ENCODE results near the gene METTL15.
"Not testable (repeated sequence)": the region's sequence is repeated elsewhere in the genome, so short reads cannot be mapped to it uniquely, and the experiment has no call there.

METTL15 gene

GRCh38 chr11:28099715-28100114 is 8.5 kb upstream of the METTL15 start:
- no peak overlapping the region for H2BK120ac ChIP-seq (ENCODE audit: low read depth, low read length)
- H4K8ac ChIP-seq (ENCODE audit: low read depth, low read length), result no peak overlapping the region
- no peak for DNase-seq (ENCODE audit: low spot score)
- no peak overlapping the region for H3K14ac ChIP-seq (ENCODE audit: low read length)
- no peak overlapping the region for H2AK5ac ChIP-seq (ENCODE audit: low read depth, low read length)
- H3K4me2 ChIP-seq (ENCODE audit: insufficient read depth, low read length, poor library complexity, severe bottlenecking), result no peak overlapping the region
- H2BK12ac ChIP-seq (ENCODE audit: low read length), result no peak overlapping the region
- no peak overlapping the region for H3K4me3 ChIP-seq (ENCODE audit: low read length in 2 of 2)
- no peak overlapping the region for H4K91ac ChIP-seq (ENCODE audit: low read depth, low read length, poor library complexity)
- no peak overlapping the region for H2AFZ ChIP-seq (ENCODE audit: low read length)
- no CpG with 5 or more reads among the region's 1 CpG for WGBS, 2 donors (ENCODE audit: extremely low coverage in 2 of 2, insufficient read length in 2 of 2, insufficient replicate concordance in 1 of 2)
- H3K9ac ChIP-seq (ENCODE audit: low read depth, low read length, poor library complexity), result no peak overlapping the region
- no peak overlapping the region for H2BK15ac ChIP-seq (ENCODE audit: low read length)
- no peak overlapping the region for H3K23ac ChIP-seq (ENCODE audit: low read depth, low read length, poor library complexity)
- no peak overlapping the region for H3K18ac ChIP-seq (ENCODE audit: low read length)
- H3K27me3 ChIP-seq (ENCODE audit: control insufficient read depth in 3 of 3, insufficient read depth in 3 of 3, low read depth in 1 of 3, low read length in 3 of 3), result no peaks in the 10 kb centered on the region
- no peak overlapping the region for H2BK5ac ChIP-seq (ENCODE audit: low read length)
- H3K4me1 ChIP-seq (ENCODE audit: control insufficient read depth in 2 of 2, insufficient read depth in 1 of 2, low read depth in 1 of 2, low read length in 2 of 2), result peaks cover 0 to 4% of the 10 kb centered on the region in 2 donors
- H3K4ac ChIP-seq (ENCODE audit: low read length), result no peak overlapping the region
- H3K36me3 ChIP-seq (replicated peaks in 1 of 2; ENCODE audit: control insufficient read depth in 2 of 2, insufficient read depth in 2 of 2, low read length in 2 of 2), result peaks cover 2 to 34% of the 10 kb centered on the region in 2 donors
- no peaks in the 10 kb centered on the region for H3K9me3 ChIP-seq (replicated peaks in 1 of 2; ENCODE audit: control insufficient read depth in 2 of 2, insufficient read depth in 1 of 2, low read depth in 1 of 2, low read length in 2 of 2)
- no peaks in the 10 kb centered on the region for H3K79me1 ChIP-seq (ENCODE audit: low read depth, low read length)
- H3K27ac ChIP-seq (replicated peaks; ENCODE audit: low read length), result no peak overlapping the region

DNA sequence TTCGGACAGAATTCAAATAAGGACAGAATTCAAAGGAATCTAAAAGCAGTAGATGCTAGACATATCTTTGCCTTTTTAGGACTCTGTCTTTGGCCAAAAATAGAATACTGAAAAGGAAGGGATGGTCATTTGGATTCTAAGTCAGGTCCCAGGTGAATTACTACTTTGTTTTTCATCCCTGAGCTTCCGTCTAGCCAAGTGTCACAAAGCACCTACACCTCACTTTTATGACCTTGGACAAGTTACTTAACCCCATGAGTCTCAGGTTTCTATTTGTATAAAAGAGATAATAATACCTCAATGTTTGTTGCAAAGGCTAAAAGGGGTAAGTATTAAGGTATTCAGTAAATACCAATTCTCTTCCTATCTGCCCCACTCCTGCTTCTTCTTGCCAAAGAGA is 7.5 kb upstream of the METTL15 start:
- Histone ChIP-seq H3K79me1 (ENCODE audit: low read depth, low read length) (no peaks in the 10 kb centered on the region), H3K36me3 (replicated peaks in 1 of 2; ENCODE audit: control insufficient read depth in 2 of 2, insufficient read depth in 2 of 2, low read length in 2 of 2) (peaks cover 0 to 25% of the 10 kb centered on the region in 2 donors), H3K4ac (ENCODE audit: low read length) (no peak overlapping the region), H3K14ac (ENCODE audit: low read length) (no peak overlapping the region), H3K4me3 (ENCODE audit: low read length in 2 of 2) (no peak overlapping the region), H3K9ac (ENCODE audit: low read depth, low read length, poor library complexity) (no peak overlapping the region), H4K8ac (ENCODE audit: low read depth, low read length) (no peak overlapping the region), H2AK5ac (ENCODE audit: low read depth, low read length) (no peak overlapping the region), H3K4me1 (ENCODE audit: control insufficient read depth in 2 of 2, insufficient read depth in 1 of 2, low read depth in 1 of 2, low read length in 2 of 2) (peaks cover 0 to 4% of the 10 kb centered on the region in 2 donors), H2AFZ (ENCODE audit: low read length) (no peak overlapping the region), H2BK12ac (ENCODE audit: low read length) (no peak overlapping the region), H2BK120ac (ENCODE audit: low read depth, low read length) (no peak overlapping the region), H3K27me3 (ENCODE audit: control insufficient read depth in 3 of 3, insufficient read depth in 3 of 3, low read depth in 1 of 3, low read length in 3 of 3) (no peaks in the 10 kb centered on the region), H3K27ac (replicated peaks; ENCODE audit: low read length) (no peak overlapping the region), H2BK5ac (ENCODE audit: low read length) (no peak overlapping the region), H3K4me2 (ENCODE audit: insufficient read depth, low read length, poor library complexity, severe bottlenecking) (no peak overlapping the region), H3K9me3 (replicated peaks in 1 of 2; ENCODE audit: control insufficient read depth in 2 of 2, insufficient read depth in 1 of 2, low read depth in 1 of 2, low read length in 2 of 2) (no peaks in the 10 kb centered on the region), H2BK15ac (ENCODE audit: low read length) (no peak overlapping the region), H4K91ac (ENCODE audit: low read depth, low read length, poor library complexity) (no peak overlapping the region), H3K18ac (ENCODE audit: low read length) (no peak overlapping the region), H3K23ac (ENCODE audit: low read depth, low read length, poor library complexity) (no peak overlapping the region)
- DNase-seq (ENCODE audit: low spot score), result no peak
- WGBS, 2 donors (ENCODE audit: extremely low coverage in 2 of 2, insufficient read length in 2 of 2, insufficient replicate concordance in 1 of 2), result no CpG with 5 or more reads among the region's 2 CpGs

DNA sequence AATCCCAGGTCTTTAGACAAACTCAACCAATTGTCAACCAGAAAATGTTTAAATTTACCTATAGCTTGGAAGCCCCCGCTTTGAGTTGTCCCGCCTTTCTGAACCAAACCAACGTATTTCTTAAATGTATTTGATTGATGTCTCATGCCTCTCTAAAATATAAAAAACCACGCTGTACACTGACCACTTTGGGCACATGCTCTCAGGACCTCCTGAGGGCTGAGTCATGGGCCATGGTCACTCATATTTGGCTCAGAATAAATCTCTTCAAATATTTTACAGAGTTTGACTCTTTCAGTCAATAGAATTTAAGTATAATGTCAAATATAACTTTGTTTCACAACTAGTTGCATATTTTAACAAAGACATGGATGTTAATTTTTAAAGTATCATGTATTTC is 5.9 kb upstream of the METTL15 start:
- not testable (repeated sequence) for H3K4me2 ChIP-seq (ENCODE audit: insufficient read depth, low read length, poor library complexity, severe bottlenecking); H3K36me3 ChIP-seq (replicated peaks in 1 of 2; ENCODE audit: control insufficient read depth in 2 of 2, insufficient read depth in 2 of 2, low read length in 2 of 2); H3K18ac ChIP-seq (ENCODE audit: low read length)

DNA sequence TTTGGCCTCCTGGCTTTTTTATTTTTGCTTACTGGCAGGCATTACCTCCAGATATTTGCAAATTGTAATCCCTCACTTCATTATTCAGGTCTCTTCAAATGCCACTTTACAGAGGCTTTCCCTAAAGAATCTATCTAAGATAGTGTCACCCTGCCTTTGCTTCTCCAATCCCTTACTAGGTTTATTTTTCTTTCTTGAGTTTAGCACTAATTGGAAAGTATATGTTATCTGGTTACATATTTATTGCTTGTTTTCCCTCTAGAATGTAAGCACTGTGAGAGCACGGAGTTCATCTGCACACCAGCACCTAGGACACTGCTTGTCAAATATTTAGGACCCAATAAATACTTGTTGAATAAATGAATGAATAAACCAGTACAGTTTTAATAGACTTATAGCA is 3.8 kb upstream of the METTL15 start:
- H3K18ac ChIP-seq (ENCODE audit: low read length), result no peak overlapping the region
- H3K27ac ChIP-seq (replicated peaks; ENCODE audit: low read length), result no peak overlapping the region
- H3K9me3 ChIP-seq (replicated peaks in 1 of 2; ENCODE audit: control insufficient read depth in 2 of 2, insufficient read depth in 1 of 2, low read depth in 1 of 2, low read length in 2 of 2), result no peaks in the 10 kb centered on the region
- H2BK12ac ChIP-seq (ENCODE audit: low read length), result no peak overlapping the region
- peak overlapping the region; percentile 24 for H2AFZ ChIP-seq (ENCODE audit: low read length)
- no peak overlapping the region for H2BK120ac ChIP-seq (ENCODE audit: low read depth, low read length)
- H3K4me2 ChIP-seq (ENCODE audit: insufficient read depth, low read length, poor library complexity, severe bottlenecking), result no peak overlapping the region
- H3K27me3 ChIP-seq (ENCODE audit: control insufficient read depth in 3 of 3, insufficient read depth in 3 of 3, low read depth in 1 of 3, low read length in 3 of 3), result no peaks in the 10 kb centered on the region
- H4K8ac ChIP-seq (ENCODE audit: low read depth, low read length), result no peak overlapping the region
- WGBS, 2 donors (ENCODE audit: extremely low coverage in 2 of 2, insufficient read length in 2 of 2, insufficient replicate concordance in 1 of 2), result no CpG with 5 or more reads among the region's 1 CpG
- H4K91ac ChIP-seq (ENCODE audit: low read depth, low read length, poor library complexity), result no peak overlapping the region
- H3K36me3 ChIP-seq (replicated peaks in 1 of 2; ENCODE audit: control insufficient read depth in 2 of 2, insufficient read depth in 2 of 2, low read length in 2 of 2), result no peaks in the 10 kb centered on the region
- H2BK5ac ChIP-seq (ENCODE audit: low read length), result no peak overlapping the region
- H3K4me3 ChIP-seq (ENCODE audit: low read length in 2 of 2), result no peak overlapping the region
- no peak for DNase-seq (ENCODE audit: low spot score)
- no peaks in the 10 kb centered on the region for H3K79me1 ChIP-seq (ENCODE audit: low read depth, low read length)
- H3K4me1 ChIP-seq (ENCODE audit: control insufficient read depth in 2 of 2, insufficient read depth in 1 of 2, low read depth in 1 of 2, low read length in 2 of 2), result peaks cover 2 to 10% of the 10 kb centered on the region in 2 donors
- H2AK5ac ChIP-seq (ENCODE audit: low read depth, low read length), result no peak overlapping the region
- no peak overlapping the region for H3K9ac ChIP-seq (ENCODE audit: low read depth, low read length, poor library complexity)
- H3K14ac ChIP-seq (ENCODE audit: low read length), result no peak overlapping the region
- H3K4ac ChIP-seq (ENCODE audit: low read length), result no peak overlapping the region
- H2BK15ac ChIP-seq (ENCODE audit: low read length), result no peak overlapping the region
- H3K23ac ChIP-seq (ENCODE audit: low read depth, low read length, poor library complexity), result no peak overlapping the region

More for the DNA sequence above, 5.9 kb upstream of the METTL15 start:
- not testable (repeated sequence) for H4K8ac ChIP-seq (ENCODE audit: low read depth, low read length); H4K91ac ChIP-seq (ENCODE audit: low read depth, low read length, poor library complexity); H3K4me1 ChIP-seq (ENCODE audit: control insufficient read depth in 2 of 2, insufficient read depth in 1 of 2, low read depth in 1 of 2, low read length in 2 of 2); H3K9me3 ChIP-seq (replicated peaks in 1 of 2; ENCODE audit: control insufficient read depth in 2 of 2, insufficient read depth in 1 of 2, low read depth in 1 of 2, low read length in 2 of 2); H3K14ac ChIP-seq (ENCODE audit: low read length); H2AK5ac ChIP-seq (ENCODE audit: low read depth, low read length); H3K4ac ChIP-seq (ENCODE audit: low read length); H2AFZ ChIP-seq (ENCODE audit: low read length); H3K27ac ChIP-seq (replicated peaks; ENCODE audit: low read length); DNase-seq (ENCODE audit: low spot score); H3K27me3 ChIP-seq (ENCODE audit: control insufficient read depth in 3 of 3, insufficient read depth in 3 of 3, low read depth in 1 of 3, low read length in 3 of 3); H2BK5ac ChIP-seq (ENCODE audit: low read length); H2BK12ac ChIP-seq (ENCODE audit: low read length); H3K79me1 ChIP-seq (ENCODE audit: low read depth, low read length); H2BK15ac ChIP-seq (ENCODE audit: low read length); H3K23ac ChIP-seq (ENCODE audit: low read depth, low read length, poor library complexity); H2BK120ac ChIP-seq (ENCODE audit: low read depth, low read length); H3K9ac ChIP-seq (ENCODE audit: low read depth, low read length, poor library complexity); H3K4me3 ChIP-seq (ENCODE audit: low read length in 2 of 2)
- WGBS, 2 donors (ENCODE audit: extremely low coverage in 2 of 2, insufficient read length in 2 of 2, insufficient replicate concordance in 1 of 2), result no CpG with 5 or more reads among the region's 4 CpGs
